Tibial nerve (tissue), 4 donors: ENCODE results near the gene PTER. TPM values are rescaled to one million over a fixed set of nuclear protein-coding genes. Genes with fewer than 3 reads are reported as not detected.

Experiments
- DNase-seq, 2 donors: peaks; one replicate each; pipeline ENCODE4 v3.0.0-alpha.2; 2019; ENCODE audit warnings: low spot score in 2 of 2
- H3K27ac ChIP-seq, 4 donors: fragments of 200-600 bp; sonication (generic) in 3 of 4; one replicate each; pipeline ENCODE4 v1.5.1; 2017 to 2019; ENCODE audit warnings: mild to moderate bottlenecking in 1 of 4
- H3K27me3 ChIP-seq, 2 donors: fragments of 200-600 bp; sonication (generic) in 1 of 2; one replicate each; pipeline versions ENCODE4 v1.5.1 to v1.6.0; 2017 to 2019
- H3K36me3 ChIP-seq, 3 donors: fragments of 200-600 bp; sonication (generic); one replicate each; pipeline ENCODE4 v1.5.1; 2018 to 2019
- H3K4me1 ChIP-seq, 4 donors: fragments of 200-600 bp; sonication (generic) in 3 of 4; one replicate each; pipeline ENCODE4 v1.5.1; 2017 to 2019
- H3K4me3 ChIP-seq, 4 donors: fragments of 200-600 bp; sonication (generic) in 3 of 4; one replicate each; pipeline ENCODE4 v1.5.1; 2017 to 2019; ENCODE audit warnings: mild to moderate bottlenecking in 1 of 4, moderate library complexity in 1 of 4
- H3K9me3 ChIP-seq, 4 donors: fragments of 200-600 bp; sonication (generic) in 3 of 4; one replicate each; pipeline ENCODE4 v1.5.1; 2017 to 2019
- EP300 ChIP-seq, 2 donors: sonication (generic); formaldehyde crosslinking; IDR thresholded peaks; one replicate each; pipeline ENCODE4 v1.6.1; 2017; ENCODE audit warnings: antibody characterized with exemption in 2 of 2, mild to moderate bottlenecking in 1 of 2
- POLR2A ChIP-seq, 2 donors: fragments of 450-650 bp; IDR thresholded peaks; one replicate each; pipeline ENCODE4 v1.6.1; 2017; ENCODE audit warnings: antibody characterized with exemption in 2 of 2, mild to moderate bottlenecking in 2 of 2, moderate library complexity in 2 of 2
- WGBS, 2 donors: methylation state at CpG; one replicate each; pipeline ENCODE4 v1.1.5; 2018; 5-methylcytosine and 5-hydroxymethylcytosine counted together
- small RNA-seq: library from RNA; depleted of rRNA; stranded (forward); fragments of <200 nt; gene quantifications from one replicate; pipeline ENCODE3, GENCODE V24; 2016
- total RNA-seq, 4 donors: library from RNA; depleted of rRNA; stranded (reverse); fragments of >200 nt; gene quantifications; one replicate each; pipeline ENCODE4 v1.1.0, GENCODE V29; 2016
- TF ChIP-seq, protein P1 (sequence below), 5 experiments: fragments of 200-600 bp in 3 of 5; fragments of 450-650 bp in 2 of 5; sonication (generic) in 3 of 5; IDR thresholded peaks; one replicate each; pipeline ENCODE4 v1.5.1; 2016 to 2019; ENCODE audit warnings: antibody characterized with exemption in 5 of 5, mild to moderate bottlenecking in 3 of 5, moderate library complexity in 2 of 5

PTER gene
- total RNA-seq, 4 donors from 2014 or later, result 4.9 to 26.4 (median 12.1) TPM

DNA sequence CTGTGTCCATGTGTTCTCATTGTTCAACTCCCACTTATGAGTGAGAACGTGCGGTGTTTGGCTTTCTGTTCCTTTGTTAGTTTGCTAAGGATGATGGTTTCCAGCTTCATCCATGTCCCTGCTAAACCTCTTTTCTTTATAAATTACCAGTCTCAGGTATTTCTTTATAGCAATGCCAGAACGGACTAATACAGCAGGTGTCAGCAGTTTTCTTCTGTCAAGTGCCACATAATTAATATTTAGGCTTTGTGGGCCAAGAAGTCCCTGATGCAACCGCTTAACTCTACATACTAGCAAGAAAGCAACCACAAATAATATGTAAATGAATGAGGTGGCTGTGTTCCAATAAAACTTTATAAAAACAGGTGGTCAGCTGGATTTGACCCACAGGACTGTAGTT lies 111.2 kb downstream of the PTER start:
- no peaks in the 10 kb centered on the region for H3K4me1 ChIP-seq
- no peaks in the 10 kb centered on the region for H3K27me3 ChIP-seq
- no peaks in the 10 kb centered on the region for H3K9me3 ChIP-seq
- DNase-seq, result no peak
- 76 to 80% methylated on average over 4 of the region's 4 CpGs for WGBS, 2 donors
- H3K4me3 ChIP-seq, result no peak overlapping the region
- H3K36me3 ChIP-seq, result no peaks in the 10 kb centered on the region
- H3K27ac ChIP-seq, result no peak overlapping the region
- TF ChIP-seq POLR2A (IDR thresholded peaks at IDR 0.05) (no peak), EP300 (IDR thresholded peaks at IDR 0.05) (no peak)
- TF ChIP-seq, protein P1, sequence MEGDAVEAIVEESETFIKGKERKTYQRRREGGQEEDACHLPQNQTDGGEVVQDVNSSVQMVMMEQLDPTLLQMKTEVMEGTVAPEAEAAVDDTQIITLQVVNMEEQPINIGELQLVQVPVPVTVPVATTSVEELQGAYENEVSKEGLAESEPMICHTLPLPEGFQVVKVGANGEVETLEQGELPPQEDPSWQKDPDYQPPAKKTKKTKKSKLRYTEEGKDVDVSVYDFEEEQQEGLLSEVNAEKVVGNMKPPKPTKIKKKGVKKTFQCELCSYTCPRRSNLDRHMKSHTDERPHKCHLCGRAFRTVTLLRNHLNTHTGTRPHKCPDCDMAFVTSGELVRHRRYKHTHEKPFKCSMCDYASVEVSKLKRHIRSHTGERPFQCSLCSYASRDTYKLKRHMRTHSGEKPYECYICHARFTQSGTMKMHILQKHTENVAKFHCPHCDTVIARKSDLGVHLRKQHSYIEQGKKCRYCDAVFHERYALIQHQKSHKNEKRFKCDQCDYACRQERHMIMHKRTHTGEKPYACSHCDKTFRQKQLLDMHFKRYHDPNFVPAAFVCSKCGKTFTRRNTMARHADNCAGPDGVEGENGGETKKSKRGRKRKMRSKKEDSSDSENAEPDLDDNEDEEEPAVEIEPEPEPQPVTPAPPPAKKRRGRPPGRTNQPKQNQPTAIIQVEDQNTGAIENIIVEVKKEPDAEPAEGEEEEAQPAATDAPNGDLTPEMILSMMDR (IDR thresholded peaks at IDR 0.05), result no peak

DNA sequence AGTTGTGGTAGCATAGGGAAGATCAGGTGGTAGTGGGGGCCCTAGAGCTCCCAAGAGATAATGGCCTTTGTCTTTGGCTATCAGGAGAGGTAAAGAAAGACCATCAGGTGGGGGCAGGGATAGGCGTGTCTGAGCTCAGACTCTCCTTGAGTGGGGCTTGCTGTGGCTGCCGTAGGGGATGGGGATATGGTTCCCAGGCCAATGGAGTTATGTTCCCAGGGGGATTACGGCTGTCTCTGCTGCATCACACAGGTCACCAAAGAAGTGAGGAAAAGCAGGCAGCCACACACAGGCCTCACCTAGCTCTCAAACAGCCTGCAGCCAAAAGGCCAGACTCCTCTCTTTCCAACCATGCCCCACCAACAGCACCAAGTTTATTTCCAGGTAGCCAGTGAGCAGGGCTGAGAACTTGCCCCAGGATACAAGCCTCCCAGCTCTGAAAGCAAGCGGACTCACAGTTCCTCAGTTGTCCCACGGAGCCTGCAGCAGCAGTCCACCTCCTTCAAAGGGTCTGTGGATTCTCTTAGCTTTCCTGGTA lies 122.5 kb downstream of the PTER start:
- Histone ChIP-seq H3K27ac (no peak overlapping the region), H3K4me3 (no peak overlapping the region), H3K36me3 (no peaks in the 10 kb centered on the region), H3K27me3 (no peaks in the 10 kb centered on the region), H3K9me3 (peaks cover 0 to 12% (median 0%) of the 10 kb centered on the region in 4 donors), H3K4me1 (no peaks in the 10 kb centered on the region)
- WGBS, 2 donors, result 80 to 87% methylated on average over 5 of the region's 5 CpGs
- DNase-seq, result no peak
- TF ChIP-seq POLR2A (IDR thresholded peaks at IDR 0.05) (no peak), EP300 (IDR thresholded peaks at IDR 0.05) (no peak)
- TF ChIP-seq, protein P1 (IDR thresholded peaks at IDR 0.05), result no peak

DNA sequence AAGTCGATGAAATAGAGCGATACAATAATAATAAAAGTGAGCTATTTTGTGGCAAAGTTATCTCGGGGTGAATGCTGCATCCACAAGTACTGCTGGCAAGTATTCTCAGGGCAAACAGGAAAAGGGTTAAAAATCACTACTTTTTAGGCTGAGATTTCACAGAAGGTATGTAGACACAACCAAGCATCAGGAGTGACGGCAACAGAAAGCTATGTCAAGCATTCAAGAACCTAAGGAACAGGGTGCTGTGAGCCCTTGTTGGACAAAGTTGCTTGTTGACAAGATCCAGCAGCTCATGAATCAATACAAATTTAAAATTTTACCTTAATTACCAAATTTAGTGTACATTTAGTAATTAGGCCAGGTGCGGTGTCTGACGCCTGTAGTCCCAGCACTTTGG lies 126.1 kb downstream of the PTER start:
- no peak overlapping the region for H3K4me3 ChIP-seq
- no peaks in the 10 kb centered on the region for H3K4me1 ChIP-seq
- peaks cover 0 to 9% (median 0%) of the 10 kb centered on the region in 4 donors for H3K9me3 ChIP-seq
- H3K27ac ChIP-seq, result no peak overlapping the region
- no peak for DNase-seq
- no peaks in the 10 kb centered on the region for H3K27me3 ChIP-seq
- WGBS, 2 donors, result 82 to 92% methylated on average over 6 of the region's 6 CpGs
- H3K36me3 ChIP-seq, result no peaks in the 10 kb centered on the region
- TF ChIP-seq POLR2A (IDR thresholded peaks at IDR 0.05) (no peak), EP300 (IDR thresholded peaks at IDR 0.05) (no peak)
- TF ChIP-seq, protein P1 (IDR thresholded peaks at IDR 0.05), result no peak

Small RNA genes within 50 kb of the gene (small RNA-seq; reads per million reads assigned to genes)
- gene RNU2-18P, result not detected

Other genes with a start within 250 kb of the PTER start
- gene C1QL3, start 84.9 kb downstream of the PTER start, total RNA-seq, result not detected